ENCODE measurements around the gene GATB.

GATB gene

GRCh38 chr4:151799417-151800012 is 38.7 kb upstream of the GATB start:
- Histone ChIP-seq H3K27me3 (ENCODE audit: control insufficient read depth in 3 of 3, insufficient read depth in 3 of 3, low read depth in 1 of 3, low read length in 3 of 3) (peaks cover 0 to 2% (median 0%) of the 10 kb centered on the region in 3 experiments), H3K27ac (replicated peaks; ENCODE audit: low read length) (no peak overlapping the region), H3K23ac (ENCODE audit: low read depth, low read length, poor library complexity) (no peak overlapping the region), H3K9ac (ENCODE audit: low read depth, low read length, poor library complexity) (no peak overlapping the region), H2BK120ac (ENCODE audit: low read depth, low read length) (no peak overlapping the region), H2BK5ac (ENCODE audit: low read length) (no peak overlapping the region), H3K4me1 (ENCODE audit: control insufficient read depth in 2 of 2, insufficient read depth in 1 of 2, low read depth in 1 of 2, low read length in 2 of 2) (no peaks in the 10 kb centered on the region), H3K9me3 (replicated peaks in 1 of 2; ENCODE audit: control insufficient read depth in 2 of 2, insufficient read depth in 1 of 2, low read depth in 1 of 2, low read length in 2 of 2) (no peaks in the 10 kb centered on the region), H4K8ac (ENCODE audit: low read depth, low read length) (no peak overlapping the region), H2BK15ac (ENCODE audit: low read length) (no peak overlapping the region), H2BK12ac (ENCODE audit: low read length) (no peak overlapping the region), H3K14ac (ENCODE audit: low read length) (no peak overlapping the region), H4K91ac (ENCODE audit: low read depth, low read length, poor library complexity) (no peak overlapping the region), H3K79me1 (ENCODE audit: low read depth, low read length) (no peaks in the 10 kb centered on the region), H3K4me2 (ENCODE audit: insufficient read depth, low read length, poor library complexity, severe bottlenecking) (no peak overlapping the region), H2AFZ (ENCODE audit: low read length) (no peak overlapping the region), H3K4me3 (ENCODE audit: low read length in 2 of 2) (no peak overlapping the region), H2AK5ac (ENCODE audit: low read depth, low read length) (no peak overlapping the region), H3K36me3 (replicated peaks in 1 of 2; ENCODE audit: control insufficient read depth in 2 of 2, insufficient read depth in 2 of 2, low read length in 2 of 2) (no peaks in the 10 kb centered on the region), H3K18ac (ENCODE audit: low read length) (no peak overlapping the region), H3K4ac (ENCODE audit: low read length) (no peak overlapping the region)
- DNase-seq (ENCODE audit: low spot score), result no peak
- no CpG with 5 or more reads among the region's 3 CpGs for WGBS, 2 donors (ENCODE audit: extremely low coverage in 2 of 2, insufficient read length in 2 of 2, insufficient replicate concordance in 1 of 2)

GRCh38 chr4:151798678-151799416 is 38.0 kb upstream of the GATB start:
- H2BK5ac ChIP-seq (ENCODE audit: low read length), result no peak overlapping the region
- H2AFZ ChIP-seq (ENCODE audit: low read length), result no peak overlapping the region
- H3K27ac ChIP-seq (replicated peaks; ENCODE audit: low read length), result no peak overlapping the region

GRCh38 chr4:151797853-151798252 is 37.0 kb upstream of the GATB start:
- H3K4me3 ChIP-seq (ENCODE audit: low read length in 2 of 2), result no peak overlapping the region
- no peak overlapping the region for H2BK15ac ChIP-seq (ENCODE audit: low read length)
- H3K18ac ChIP-seq (ENCODE audit: low read length), result no peak overlapping the region
- no peak overlapping the region for H2BK5ac ChIP-seq (ENCODE audit: low read length)
- no peaks in the 10 kb centered on the region for H3K9me3 ChIP-seq (replicated peaks in 1 of 2; ENCODE audit: control insufficient read depth in 2 of 2, insufficient read depth in 1 of 2, low read depth in 1 of 2, low read length in 2 of 2)
- H3K9ac ChIP-seq (ENCODE audit: low read depth, low read length, poor library complexity), result no peak overlapping the region
- H3K27me3 ChIP-seq (ENCODE audit: control insufficient read depth in 3 of 3, insufficient read depth in 3 of 3, low read depth in 1 of 3, low read length in 3 of 3), result no peaks in the 10 kb centered on the region
- H2AK5ac ChIP-seq (ENCODE audit: low read depth, low read length), result no peak overlapping the region
- no peak overlapping the region for H2AFZ ChIP-seq (ENCODE audit: low read length)
- H3K4ac ChIP-seq (ENCODE audit: low read length), result no peak overlapping the region
- no peak overlapping the region for H3K14ac ChIP-seq (ENCODE audit: low read length)
- H3K4me2 ChIP-seq (ENCODE audit: insufficient read depth, low read length, poor library complexity, severe bottlenecking), result no peak overlapping the region
- no peak overlapping the region for H4K8ac ChIP-seq (ENCODE audit: low read depth, low read length)
- no peak overlapping the region for H2BK120ac ChIP-seq (ENCODE audit: low read depth, low read length)
- no peak overlapping the region for H4K91ac ChIP-seq (ENCODE audit: low read depth, low read length, poor library complexity)
- no peak overlapping the region for H2BK12ac ChIP-seq (ENCODE audit: low read length)
- H3K23ac ChIP-seq (ENCODE audit: low read depth, low read length, poor library complexity), result no peak overlapping the region
- H3K79me1 ChIP-seq (ENCODE audit: low read depth, low read length), result no peaks in the 10 kb centered on the region
- DNase-seq (ENCODE audit: low spot score), result no peak
- H3K4me1 ChIP-seq (ENCODE audit: control insufficient read depth in 2 of 2, insufficient read depth in 1 of 2, low read depth in 1 of 2, low read length in 2 of 2), result no peaks in the 10 kb centered on the region
- no peak overlapping the region for H3K27ac ChIP-seq (replicated peaks; ENCODE audit: low read length)
- no peaks in the 10 kb centered on the region for H3K36me3 ChIP-seq (replicated peaks in 1 of 2; ENCODE audit: control insufficient read depth in 2 of 2, insufficient read depth in 2 of 2, low read length in 2 of 2)

More at GRCh38 chr4:151798678-151799416, 38.0 kb upstream of the GATB start:
- no peak overlapping the region for H3K14ac ChIP-seq (ENCODE audit: low read length)
- WGBS, 2 donors (ENCODE audit: extremely low coverage in 2 of 2, insufficient read length in 2 of 2, insufficient replicate concordance in 1 of 2), result no CpG with 5 or more reads among the region's 6 CpGs
- H3K4me2 ChIP-seq (ENCODE audit: insufficient read depth, low read length, poor library complexity, severe bottlenecking), result no peak overlapping the region
- H3K4ac ChIP-seq (ENCODE audit: low read length), result no peak overlapping the region
- H3K9ac ChIP-seq (ENCODE audit: low read depth, low read length, poor library complexity), result no peak overlapping the region
- H2BK12ac ChIP-seq (ENCODE audit: low read length), result no peak overlapping the region
- no peak overlapping the region for H4K91ac ChIP-seq (ENCODE audit: low read depth, low read length, poor library complexity)
- H3K18ac ChIP-seq (ENCODE audit: low read length), result no peak overlapping the region
- H3K4me3 ChIP-seq (ENCODE audit: low read length in 2 of 2), result no peak overlapping the region
- H3K4me1 ChIP-seq (ENCODE audit: control insufficient read depth in 2 of 2, insufficient read depth in 1 of 2, low read depth in 1 of 2, low read length in 2 of 2), result no peaks in the 10 kb centered on the region
- H2BK120ac ChIP-seq (ENCODE audit: low read depth, low read length), result no peak overlapping the region
- H3K27me3 ChIP-seq (ENCODE audit: control insufficient read depth in 3 of 3, insufficient read depth in 3 of 3, low read depth in 1 of 3, low read length in 3 of 3), result peaks cover 0 to 2% (median 0%) of the 10 kb centered on the region in 3 experiments
- H3K79me1 ChIP-seq (ENCODE audit: low read depth, low read length), result no peaks in the 10 kb centered on the region
- no peak overlapping the region for H2BK15ac ChIP-seq (ENCODE audit: low read length)
- no peak overlapping the region for H4K8ac ChIP-seq (ENCODE audit: low read depth, low read length)
- no peak for DNase-seq (ENCODE audit: low spot score)
- H2AK5ac ChIP-seq (ENCODE audit: low read depth, low read length), result no peak overlapping the region
- no peaks in the 10 kb centered on the region for H3K9me3 ChIP-seq (replicated peaks in 1 of 2; ENCODE audit: control insufficient read depth in 2 of 2, insufficient read depth in 1 of 2, low read depth in 1 of 2, low read length in 2 of 2)
- no peaks in the 10 kb centered on the region for H3K36me3 ChIP-seq (replicated peaks in 1 of 2; ENCODE audit: control insufficient read depth in 2 of 2, insufficient read depth in 2 of 2, low read length in 2 of 2)
- no peak overlapping the region for H3K23ac ChIP-seq (ENCODE audit: low read depth, low read length, poor library complexity)

DNA sequence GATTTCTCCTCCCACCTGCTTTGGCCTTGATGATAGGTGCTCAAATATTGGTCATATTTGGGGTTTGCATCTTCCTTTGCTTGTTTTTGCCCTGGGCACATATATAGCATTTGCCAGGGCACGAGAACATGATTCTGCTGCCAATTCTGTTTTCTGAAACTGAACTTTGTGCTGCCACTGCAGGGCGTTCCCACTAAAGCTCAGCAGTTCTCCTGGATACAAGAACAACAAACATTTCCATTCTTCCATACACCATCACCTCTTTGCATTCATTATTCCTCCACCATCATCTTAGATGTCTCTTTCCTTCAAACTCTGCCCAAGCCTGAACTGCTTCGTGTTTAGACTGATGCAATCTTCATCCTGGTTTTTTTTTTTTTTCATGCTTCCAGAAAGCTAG is 36.3 kb upstream of the GATB start:
- H2BK15ac ChIP-seq (ENCODE audit: low read length), result no peak overlapping the region

More for the DNA sequence above, 36.3 kb upstream of the GATB start:
- Histone ChIP-seq H3K27me3 (ENCODE audit: control insufficient read depth in 3 of 3, insufficient read depth in 3 of 3, low read depth in 1 of 3, low read length in 3 of 3) (no peaks in the 10 kb centered on the region), H3K4ac (ENCODE audit: low read length) (no peak overlapping the region), H2BK5ac (ENCODE audit: low read length) (no peak overlapping the region), H3K4me1 (ENCODE audit: control insufficient read depth in 2 of 2, insufficient read depth in 1 of 2, low read depth in 1 of 2, low read length in 2 of 2) (no peaks in the 10 kb centered on the region), H3K18ac (ENCODE audit: low read length) (no peak overlapping the region), H3K4me3 (ENCODE audit: low read length in 2 of 2) (no peak overlapping the region), H3K4me2 (ENCODE audit: insufficient read depth, low read length, poor library complexity, severe bottlenecking) (no peak overlapping the region), H3K36me3 (replicated peaks in 1 of 2; ENCODE audit: control insufficient read depth in 2 of 2, insufficient read depth in 2 of 2, low read length in 2 of 2) (no peaks in the 10 kb centered on the region), H2AFZ (ENCODE audit: low read length) (no peak overlapping the region), H3K79me1 (ENCODE audit: low read depth, low read length) (no peaks in the 10 kb centered on the region), H3K9ac (ENCODE audit: low read depth, low read length, poor library complexity) (no peak overlapping the region), H3K9me3 (replicated peaks in 1 of 2; ENCODE audit: control insufficient read depth in 2 of 2, insufficient read depth in 1 of 2, low read depth in 1 of 2, low read length in 2 of 2) (no peaks in the 10 kb centered on the region), H2BK12ac (ENCODE audit: low read length) (no peak overlapping the region), H3K23ac (ENCODE audit: low read depth, low read length, poor library complexity) (no peak overlapping the region), H4K8ac (ENCODE audit: low read depth, low read length) (no peak overlapping the region), H2BK120ac (ENCODE audit: low read depth, low read length) (no peak overlapping the region), H4K91ac (ENCODE audit: low read depth, low read length, poor library complexity) (no peak overlapping the region), H3K14ac (ENCODE audit: low read length) (no peak overlapping the region), H2AK5ac (ENCODE audit: low read depth, low read length) (no peak overlapping the region), H3K27ac (replicated peaks; ENCODE audit: low read length) (no peak overlapping the region)
- no CpG with 5 or more reads among the region's 3 CpGs for WGBS, 2 donors (ENCODE audit: extremely low coverage in 2 of 2, insufficient read length in 2 of 2, insufficient replicate concordance in 1 of 2)
- DNase-seq (ENCODE audit: low spot score), result no peak

Data from neuronal stem cell (in vitro differentiated cells).